Panc1 (cell line): ENCODE results near the gene FRMD1.

Experiments
- POLR2AphosphoS5 ChIP-seq: IDR thresholded peaks from 2 replicates; pipeline ENCODE4 v1.6.1; 2012; ENCODE audit warnings: mild to moderate bottlenecking, low read depth, low read length, moderate library complexity
- SIN3A ChIP-seq: IDR thresholded peaks from 2 replicates; pipeline ENCODE4 v1.6.1; 2012; ENCODE audit warnings: low read depth, mild to moderate bottlenecking, low read length, moderate library complexity, borderline replicate concordance; ENCODE audit not compliant: insufficient read depth
- TF ChIP-seq, protein P1 (sequence below): fragments of 450-650 bp; IDR thresholded peaks from 2 replicates; pipeline ENCODE4 v1.5.1; 2017; ENCODE audit warnings: mild to moderate bottlenecking

DNA sequence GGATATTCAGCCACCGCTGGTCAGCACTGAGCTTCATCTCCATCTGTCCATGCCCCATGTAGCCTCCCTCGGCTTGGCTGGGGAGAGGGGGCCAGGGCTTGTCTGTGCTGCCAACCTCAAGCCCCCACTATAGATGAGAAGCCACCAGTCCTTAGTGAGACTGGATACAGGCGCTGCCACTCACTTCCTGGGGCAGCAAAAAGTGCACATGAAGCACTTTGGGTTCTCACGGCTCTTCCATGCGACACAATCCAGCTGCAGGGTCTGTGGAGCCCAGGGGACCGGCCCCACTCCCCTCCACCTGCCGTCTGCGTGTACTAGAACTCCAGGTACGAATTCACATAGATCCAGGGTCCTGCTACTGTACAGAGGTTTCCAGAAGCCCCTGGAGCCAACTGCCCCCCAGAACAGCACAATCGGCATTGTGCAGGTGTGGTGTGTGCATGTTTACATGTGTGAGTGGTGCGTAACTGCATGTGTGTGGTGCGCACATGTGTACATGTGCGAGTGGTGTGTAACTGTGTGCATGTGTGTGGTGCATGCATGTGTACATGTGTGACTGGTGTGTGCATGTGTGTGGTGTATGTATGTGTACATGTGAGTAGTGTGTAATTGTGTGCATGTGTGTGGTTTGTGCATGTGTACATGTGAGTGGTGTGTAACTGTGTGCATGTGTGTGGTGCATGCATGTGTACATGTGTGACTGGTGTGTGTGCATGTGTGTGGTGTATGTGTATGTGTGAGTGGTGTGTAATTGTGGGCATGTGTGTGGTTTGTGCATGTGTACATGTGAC is 4.9 kb downstream of the FRMD1 start:
- TF ChIP-seq POLR2AphosphoS5, result no peak
- TF ChIP-seq, protein P1, sequence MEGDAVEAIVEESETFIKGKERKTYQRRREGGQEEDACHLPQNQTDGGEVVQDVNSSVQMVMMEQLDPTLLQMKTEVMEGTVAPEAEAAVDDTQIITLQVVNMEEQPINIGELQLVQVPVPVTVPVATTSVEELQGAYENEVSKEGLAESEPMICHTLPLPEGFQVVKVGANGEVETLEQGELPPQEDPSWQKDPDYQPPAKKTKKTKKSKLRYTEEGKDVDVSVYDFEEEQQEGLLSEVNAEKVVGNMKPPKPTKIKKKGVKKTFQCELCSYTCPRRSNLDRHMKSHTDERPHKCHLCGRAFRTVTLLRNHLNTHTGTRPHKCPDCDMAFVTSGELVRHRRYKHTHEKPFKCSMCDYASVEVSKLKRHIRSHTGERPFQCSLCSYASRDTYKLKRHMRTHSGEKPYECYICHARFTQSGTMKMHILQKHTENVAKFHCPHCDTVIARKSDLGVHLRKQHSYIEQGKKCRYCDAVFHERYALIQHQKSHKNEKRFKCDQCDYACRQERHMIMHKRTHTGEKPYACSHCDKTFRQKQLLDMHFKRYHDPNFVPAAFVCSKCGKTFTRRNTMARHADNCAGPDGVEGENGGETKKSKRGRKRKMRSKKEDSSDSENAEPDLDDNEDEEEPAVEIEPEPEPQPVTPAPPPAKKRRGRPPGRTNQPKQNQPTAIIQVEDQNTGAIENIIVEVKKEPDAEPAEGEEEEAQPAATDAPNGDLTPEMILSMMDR, result no peak
- TF ChIP-seq SIN3A, result no peak
